GOT3 (cell line): ENCODE measurements around the gene KCNK6.

Experiments
- DNase-seq: peaks from one replicate; lab custom pipeline; 2025; ENCODE audit warnings: mixed read lengths; lab: John Stamatoyannopoulos, UW

The KCNK6 gene

DNA sequence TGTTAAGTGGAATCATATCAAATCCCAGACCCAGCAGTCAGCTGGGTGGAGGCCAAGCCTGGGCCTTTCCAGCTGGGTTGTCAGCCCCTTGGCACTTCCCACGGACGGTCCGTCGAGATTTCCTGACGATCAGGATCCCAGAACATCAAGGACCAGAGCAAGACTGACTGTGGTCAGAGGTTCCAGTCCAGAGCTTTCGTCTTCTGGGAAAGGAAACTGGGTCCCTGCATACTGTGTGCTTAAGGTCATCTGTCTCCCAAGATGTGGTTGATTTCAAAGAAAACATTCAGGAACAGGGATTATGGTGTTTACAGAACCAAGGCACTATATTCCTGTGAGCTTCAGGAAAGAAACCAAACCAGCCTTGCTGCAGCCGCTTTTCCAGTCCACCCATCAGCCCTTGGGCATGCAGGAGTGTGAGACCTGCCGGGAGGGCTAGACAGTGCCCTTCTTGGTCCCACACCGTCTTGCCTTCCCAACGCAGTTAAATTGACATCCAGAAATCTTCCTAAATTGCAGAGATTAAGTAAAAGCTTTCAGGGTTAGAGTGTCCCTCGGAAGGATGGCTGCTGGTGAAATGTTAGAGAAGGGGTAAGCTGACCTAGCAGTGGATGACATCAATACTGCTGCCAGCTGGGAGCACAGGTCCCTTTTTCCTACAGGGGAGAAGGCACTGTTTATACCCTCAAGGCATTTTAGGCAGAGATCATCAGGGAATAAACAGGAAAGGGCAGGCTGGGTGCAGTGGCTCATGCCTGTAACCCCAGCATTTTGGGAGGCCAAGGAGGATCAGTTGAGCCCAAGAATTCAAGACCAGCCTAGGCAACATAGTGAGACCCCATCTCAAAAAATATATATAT, 20.6 kb upstream of the KCNK6 start:
- no peak for DNase-seq

DNA sequence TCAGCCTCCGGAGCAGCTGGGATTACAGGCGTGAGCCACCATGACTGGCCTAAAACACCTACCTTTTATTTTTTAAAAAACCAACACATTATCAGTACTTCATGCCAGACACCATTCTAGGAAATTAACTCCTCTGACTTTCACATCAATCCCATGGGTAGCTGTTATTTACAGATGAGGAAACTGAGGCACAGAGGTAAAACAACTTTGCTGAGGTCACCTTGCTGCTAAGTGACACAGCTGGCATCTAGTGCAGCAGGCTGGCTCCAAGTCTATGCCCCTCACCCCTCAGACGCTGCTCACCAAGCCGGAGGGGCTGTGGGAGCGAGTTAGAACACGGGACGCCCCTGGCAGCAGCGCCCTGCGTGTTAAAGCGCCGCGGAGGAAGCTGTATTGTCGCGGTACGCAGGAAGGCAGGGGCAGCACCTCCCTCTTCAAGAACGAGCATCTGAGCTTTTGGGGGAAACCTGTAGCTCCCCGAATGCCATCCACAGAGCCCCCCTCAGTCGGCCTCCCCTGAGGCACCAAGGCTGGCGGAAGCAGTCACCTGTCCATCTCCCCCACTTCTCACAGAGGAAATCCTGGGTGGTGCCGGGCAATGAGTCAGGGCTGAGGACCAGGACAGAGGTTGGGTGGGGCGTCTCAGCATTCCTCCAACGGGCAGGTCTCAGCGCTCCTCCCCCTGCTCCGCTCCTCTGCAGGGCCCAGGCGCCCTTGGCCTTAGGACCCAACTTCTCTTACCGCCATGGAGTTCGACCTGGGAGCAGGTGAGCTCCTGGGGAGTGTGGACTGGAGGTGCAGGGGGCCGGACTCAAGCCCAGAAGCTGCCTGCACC, 15.9 kb upstream of the KCNK6 start, which contains the start of gene C19orf33:
Gene C19orf33, plus strand, starts transcription at position 735 of the 835 bp plus-strand sequence. Its CDS starts 11 bp downstream, at position 746.
- DNase-seq, result no peak

DNA sequence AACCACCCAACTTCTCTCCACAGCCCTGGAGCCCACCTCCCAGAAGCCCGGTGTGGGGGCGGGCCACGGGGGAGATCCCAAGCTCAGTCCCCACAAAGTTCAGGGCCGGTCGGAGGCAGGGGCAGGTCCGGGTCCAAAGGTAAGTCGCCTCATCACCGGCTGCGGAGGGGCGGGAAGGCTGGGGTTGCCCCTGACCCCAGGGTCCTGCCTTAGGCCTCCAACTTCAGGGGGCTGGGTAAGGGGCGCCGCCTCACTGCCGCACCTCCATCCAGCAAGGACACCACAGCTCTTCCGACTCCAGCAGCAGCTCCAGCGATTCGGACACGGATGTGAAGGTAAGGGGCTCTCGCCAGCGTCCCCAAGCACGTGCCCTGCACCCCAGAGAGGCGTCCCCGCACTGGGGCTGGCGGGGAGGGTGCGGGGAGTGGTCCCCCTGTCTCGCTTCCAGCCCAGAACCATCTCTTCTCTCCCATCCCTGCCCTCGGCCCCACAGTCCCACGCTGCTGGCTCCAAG, 15.2 kb upstream of the KCNK6 start:
- no peak for DNase-seq

DNA sequence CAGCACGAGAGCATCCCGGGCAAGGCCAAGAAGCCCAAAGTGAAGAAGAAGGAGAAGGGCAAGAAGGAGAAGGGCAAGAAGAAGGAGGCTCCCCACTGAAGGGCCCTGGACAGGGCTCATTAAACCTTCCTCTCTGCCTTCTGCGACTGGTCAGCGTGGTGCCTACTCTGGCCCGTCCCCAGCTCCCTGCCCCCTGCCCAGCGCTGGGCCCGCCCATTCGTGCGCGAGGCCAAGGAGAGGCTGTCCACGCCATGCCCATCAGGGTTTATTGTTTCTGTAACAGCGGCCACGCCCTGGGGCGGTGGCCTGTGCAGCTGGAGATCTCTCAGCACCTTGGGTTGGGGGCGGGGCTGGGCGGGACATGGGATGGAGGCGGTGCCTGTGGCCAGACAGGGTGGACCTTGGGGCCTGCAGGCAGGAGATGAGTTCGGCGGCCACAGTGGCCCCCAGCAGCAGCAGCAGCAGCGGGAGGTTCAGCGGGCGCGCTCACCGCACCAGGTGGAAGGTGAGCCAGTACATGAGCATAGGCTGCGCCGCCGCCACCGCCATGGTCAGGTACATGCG, 14.7 kb upstream of the KCNK6 start:
- DNase-seq, result no peak

DNA sequence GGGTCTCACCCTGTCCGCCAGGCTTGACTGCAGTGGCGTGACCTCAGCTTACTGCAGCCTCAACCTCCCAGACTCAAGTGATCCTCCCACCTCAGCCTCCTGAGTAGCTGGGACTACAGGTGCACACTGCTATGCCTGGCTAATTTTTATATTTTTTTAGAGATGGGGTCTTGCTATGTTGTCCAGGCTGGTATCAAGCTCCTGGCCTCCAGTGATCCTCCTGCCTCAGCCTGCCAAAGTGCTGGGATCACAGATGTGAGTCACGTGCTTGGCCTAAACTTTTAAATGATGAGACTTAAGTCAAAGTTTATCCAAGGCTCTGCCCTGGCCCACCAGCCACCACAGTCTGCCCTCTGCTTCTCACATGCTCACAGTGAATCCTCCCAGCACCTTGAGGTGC, 13.4 kb upstream of the KCNK6 start:
- DNase-seq, result no peak

DNA sequence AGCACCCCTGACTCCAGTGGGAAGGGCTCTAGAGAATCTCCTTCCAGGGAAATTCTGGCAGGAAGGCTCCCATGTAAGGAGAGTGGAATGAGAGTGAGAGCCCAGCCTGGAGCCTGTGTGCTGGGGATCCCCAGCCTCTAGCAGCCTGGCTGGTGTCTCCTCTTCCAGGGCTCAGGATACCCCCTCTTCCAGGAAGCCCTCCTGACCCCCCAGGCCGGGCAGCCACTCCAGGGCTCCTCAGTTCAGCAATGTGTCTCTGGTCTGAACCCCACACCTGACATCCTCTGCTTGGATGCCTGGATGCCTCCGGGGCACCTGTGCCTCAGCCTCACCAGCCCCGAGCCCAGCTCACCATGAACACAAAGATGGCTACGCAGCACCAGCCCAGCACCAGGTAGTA, 12.6 kb upstream of the KCNK6 start:
- DNase-seq, result no peak

DNA sequence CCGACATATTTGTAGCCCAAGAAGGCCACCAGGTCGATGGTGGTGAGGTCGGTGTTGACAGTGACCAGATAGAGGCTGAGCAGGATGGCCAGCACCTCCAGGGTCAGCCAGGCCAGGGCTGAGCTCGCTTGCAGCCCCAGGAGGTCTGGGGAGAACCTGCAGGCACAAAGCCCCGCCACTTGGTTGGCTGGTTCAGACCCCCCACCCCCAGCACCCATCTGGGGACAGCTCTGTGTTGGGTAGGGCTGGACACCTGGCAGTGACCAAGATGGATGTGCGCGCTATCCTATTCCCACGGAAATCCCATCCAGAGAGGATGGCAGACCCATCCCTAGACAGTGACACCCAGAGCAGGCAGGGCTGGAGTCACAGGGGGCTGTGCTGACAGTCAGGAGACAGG, 12.0 kb upstream of the KCNK6 start:
- no peak for DNase-seq

DNA sequence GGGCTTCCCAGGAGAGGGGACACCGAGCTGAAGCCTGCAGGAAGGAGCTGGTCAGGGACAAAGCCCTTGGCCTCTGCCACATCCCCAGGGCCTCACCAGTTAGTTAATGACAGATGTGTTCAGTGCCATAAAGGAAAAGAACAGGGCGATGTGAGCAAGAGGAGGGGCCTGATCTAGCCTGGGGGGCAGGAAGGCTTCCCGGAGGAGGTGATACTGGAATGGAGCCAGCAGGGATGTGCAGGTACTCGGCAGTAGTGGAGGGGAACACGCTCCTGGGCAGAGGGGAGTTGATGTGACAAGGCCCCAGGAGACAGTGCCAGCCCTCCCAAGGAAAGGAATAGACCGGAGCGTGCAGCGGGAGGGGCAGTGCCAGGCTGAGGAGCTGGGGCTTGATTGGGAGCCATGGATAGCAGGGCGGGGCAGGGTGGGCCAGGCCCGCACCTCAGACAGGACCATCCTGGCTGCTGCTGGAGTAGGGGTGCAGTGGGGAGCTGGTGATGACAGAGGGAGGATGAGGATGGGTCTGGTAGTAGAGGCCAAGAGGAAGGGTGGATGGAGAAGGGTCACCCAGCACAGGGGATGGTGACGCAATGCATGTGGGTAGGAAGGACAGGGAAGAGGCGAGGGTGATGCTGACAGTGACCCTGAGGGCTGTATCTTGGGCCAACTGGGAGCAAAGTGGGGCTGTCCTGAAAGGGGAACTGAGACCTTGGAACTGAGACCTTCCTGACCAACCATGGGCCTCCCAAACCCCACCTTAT, 11.5 kb upstream of the KCNK6 start:
- DNase-seq, result no peak

DNA sequence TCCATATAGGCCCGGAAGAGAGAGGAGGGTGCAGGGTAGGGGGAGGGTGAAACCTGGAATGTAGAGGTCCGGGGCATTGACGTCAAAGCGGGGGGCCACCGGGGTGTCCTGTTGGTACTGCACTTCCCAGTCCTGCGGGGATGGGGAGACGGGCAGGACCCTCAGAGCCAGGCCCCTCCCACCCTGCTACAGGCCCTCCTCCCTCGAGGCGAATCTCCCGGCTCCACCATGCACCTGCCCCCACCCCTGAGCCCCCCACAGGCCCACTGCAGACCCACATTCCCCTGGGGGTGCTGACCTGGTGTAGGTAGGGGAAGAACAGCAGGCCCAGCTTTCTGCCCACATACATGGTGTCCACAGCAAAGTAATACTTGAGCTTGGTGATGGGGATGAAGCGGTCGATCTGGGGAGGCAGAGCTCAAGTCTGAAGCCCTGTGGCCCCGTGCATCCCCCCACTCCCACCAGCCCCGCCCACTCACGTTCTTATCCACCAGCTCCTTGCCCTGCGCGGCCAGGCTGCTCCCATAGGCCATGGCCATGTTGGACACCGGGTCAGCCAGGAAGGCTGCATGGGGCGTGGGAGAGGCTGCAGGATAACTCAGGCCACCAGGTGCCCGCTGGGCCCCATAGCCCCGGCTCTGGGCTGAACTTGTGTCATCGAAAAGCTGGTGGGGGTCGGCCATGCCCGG, 10.6 kb upstream of the KCNK6 start:
- no peak for DNase-seq

DNA sequence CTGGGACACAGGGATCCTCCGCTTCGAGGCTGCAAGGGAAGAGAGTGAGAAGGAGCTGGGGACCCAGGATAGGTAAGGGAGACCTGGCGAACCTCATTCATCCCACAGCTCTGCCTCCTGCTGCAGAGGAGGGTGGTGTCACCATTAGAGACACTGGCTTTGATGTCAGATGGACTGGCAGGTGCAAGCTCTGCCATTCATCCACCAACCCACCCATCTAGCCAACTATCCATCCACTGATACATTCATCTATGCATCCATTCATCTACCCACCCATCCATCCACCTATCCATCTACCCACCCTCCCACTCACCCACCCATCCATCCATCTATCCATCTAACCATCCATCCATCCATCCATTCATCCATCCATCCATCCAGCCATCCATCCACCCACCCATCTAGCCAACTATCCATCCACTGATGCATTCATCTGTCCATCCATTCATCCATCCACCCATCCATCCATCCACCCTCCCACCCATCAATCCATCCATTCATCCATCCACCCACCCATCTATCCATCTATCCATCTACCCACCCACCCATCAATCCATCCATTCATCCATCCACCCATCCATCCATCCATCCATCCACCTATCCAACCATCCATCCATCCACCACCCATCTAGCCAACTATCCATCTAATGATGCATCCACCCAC, 9.9 kb upstream of the KCNK6 start:
- DNase-seq, result no peak

DNA sequence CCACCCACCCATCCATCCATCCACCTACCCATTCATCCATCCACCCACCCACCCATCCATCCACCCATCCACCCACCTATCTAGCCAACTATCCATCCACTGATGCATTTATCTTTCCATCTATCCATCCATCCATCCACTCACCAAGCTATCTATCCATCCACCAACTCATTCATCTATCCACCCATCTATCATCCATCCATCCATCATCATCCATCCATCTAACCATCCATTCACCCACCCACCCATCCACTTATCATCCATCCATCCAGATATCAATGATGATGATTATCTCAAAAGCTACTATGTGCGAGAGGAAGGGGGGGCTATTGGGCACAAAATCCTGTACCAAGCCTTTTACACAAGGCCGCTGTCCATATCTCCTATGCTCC, 9.4 kb upstream of the KCNK6 start:
- no peak for DNase-seq

DNA sequence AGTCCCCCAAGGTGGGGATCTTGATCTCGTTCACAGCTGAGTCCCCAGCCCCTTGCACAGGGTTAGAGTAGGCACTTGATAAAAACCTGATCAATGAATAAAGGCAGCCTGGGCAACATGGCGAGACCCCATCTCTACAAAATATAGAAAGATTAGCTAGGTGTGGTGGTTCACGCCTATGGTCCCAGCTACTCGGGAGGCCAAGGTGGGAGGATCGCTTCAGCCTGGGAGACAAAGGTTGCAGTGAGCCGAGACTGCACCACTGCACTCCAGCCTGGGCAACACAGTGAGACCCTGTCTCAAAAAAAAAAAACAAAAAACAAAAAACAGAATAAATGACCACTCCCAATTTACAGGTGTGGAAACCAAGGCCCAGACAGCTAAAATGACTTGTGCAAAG, 8.7 kb upstream of the KCNK6 start:
- DNase-seq, result no peak

DNA sequence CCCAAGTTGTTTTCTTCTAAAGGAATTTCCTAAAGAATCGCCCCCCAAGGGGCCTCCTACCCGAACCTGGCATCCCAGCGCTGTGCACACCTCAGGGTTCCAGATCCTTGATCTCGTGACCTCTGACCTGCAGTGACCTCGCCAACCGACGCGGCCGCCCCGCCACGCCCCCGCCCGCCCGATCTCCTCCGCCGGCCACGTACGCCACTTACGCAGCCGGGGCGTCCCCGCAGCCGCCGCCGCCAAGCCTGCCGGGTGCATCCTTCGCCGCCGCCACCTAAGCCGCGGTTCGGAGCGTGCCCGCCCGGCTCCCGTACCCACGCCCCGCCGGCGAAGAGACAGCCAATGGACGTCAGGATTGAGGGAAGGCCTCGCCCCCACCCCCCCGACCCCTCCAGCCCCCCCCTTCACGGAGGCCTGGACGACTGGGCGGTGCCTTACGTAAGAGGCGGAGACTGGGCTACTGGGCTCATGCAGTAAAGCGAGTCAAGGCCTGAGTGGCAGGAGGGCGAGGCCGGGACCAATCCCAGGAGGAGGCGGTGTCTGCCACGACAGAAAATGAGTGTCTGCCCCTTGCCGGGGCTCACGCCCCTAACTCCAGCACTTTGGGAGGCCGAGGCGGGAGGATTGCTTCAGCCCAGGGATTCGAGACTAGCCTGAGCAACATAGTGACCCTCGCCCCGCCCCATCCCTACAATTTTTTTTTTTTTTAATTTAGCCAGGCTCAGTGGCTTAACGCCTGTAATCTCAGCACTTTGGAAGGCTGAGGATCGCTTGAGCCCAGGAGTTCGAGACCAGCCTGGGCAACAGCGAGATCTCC, 3.8 kb upstream of the KCNK6 start, which contains the start of gene YIF1B:
Gene YIF1B, minus strand, starts transcription at position 291 of the 820 bp plus-strand sequence. Its CDS starts 30 bp downstream, at position 261.
- DNase-seq, result peak; percentile 88

DNA sequence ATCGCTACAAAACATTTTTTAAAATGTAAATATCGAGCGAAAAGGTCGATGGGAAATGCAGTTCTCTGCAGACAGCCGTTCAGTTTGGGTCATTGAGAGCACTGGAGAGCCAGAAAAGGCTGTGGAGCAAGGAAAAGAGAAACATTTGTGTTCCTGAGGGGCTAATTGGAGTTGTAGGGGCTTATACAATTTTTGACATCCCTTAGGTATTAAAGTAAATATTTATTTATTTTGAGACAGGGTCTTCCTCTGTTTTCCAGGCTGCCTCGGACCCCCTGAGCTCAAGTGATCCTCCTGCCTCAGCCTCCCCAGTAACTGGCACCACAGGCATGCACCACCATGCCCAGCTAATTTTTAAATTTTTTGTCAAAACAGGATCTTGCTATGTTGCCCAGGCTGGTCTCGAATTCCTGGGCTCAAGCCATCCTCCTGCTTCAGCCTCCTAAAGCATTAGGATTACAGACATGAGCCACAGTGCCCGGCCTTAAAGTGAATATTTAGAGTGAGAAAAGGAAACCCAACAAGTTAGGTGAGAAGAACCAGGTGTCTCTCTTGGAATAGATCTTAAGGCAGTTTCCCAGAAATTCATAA, 3.1 kb upstream of the KCNK6 start:
- DNase-seq, result no peak

DNA sequence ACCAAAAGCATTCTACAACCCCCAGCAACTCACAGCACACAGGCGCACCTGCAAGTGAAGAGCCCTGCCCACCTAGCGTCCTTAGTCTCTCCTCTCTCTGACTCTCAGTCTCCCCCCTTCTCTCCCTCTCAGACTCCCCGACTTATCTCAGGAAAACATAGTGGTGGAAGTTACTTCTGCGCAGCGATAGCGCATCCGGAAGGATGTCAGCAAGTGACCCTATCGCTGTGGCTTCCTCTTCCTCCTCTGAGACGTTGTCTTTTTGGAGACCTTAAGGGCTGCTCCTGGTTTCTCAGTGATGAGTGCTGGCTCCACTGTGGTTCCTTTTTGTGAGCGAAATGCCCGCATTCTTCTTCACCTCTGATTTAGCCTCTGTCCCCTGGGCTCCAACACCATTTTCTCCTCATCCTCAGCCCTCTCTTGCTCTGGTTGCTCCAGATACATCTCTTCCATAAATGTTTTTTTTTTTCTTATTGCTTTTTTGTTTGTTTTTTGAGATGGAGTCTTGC, 2.5 kb upstream of the KCNK6 start:
- no peak for DNase-seq

DNA sequence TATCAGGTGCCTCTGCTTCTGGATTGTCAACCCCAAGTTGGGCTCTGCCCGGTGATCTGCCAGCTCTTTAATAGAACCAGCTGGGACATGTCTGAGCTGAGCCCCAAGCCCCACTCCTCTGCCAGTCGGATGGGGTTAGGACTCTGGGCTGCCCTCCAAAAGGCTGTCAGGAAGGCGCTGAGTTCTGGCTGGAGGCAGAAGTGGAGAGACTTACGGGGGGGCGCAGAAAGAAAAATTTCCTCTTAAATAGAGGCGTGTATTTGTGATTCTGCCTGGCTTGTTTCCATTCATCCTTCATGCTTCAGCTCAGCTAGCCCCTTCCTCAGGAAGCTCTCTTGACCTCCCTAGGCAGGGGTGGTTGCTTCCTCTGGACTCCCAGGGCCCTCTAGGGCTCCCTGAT, 985 bp upstream of the KCNK6 start:
- DNase-seq, result no peak

DNA sequence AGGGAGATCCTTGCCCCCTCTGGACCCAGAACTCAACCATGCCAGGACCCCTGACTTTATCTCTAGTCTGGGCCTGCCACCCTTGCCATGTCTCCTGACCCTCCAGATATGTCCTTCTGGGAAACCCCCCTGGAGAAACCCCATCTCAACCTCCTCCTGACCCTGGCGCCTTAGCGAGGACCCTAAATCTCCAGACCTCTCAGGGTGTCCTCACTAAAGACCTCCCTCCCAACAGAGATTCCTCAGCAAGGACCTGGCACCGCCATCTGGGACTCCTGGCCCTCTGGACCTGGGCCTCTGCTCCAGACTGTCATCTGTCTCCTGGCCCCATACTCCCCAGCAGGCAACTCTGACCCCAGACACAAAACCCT, 1.3 kb downstream of the KCNK6 start:
- DNase-seq, result no peak

DNA sequence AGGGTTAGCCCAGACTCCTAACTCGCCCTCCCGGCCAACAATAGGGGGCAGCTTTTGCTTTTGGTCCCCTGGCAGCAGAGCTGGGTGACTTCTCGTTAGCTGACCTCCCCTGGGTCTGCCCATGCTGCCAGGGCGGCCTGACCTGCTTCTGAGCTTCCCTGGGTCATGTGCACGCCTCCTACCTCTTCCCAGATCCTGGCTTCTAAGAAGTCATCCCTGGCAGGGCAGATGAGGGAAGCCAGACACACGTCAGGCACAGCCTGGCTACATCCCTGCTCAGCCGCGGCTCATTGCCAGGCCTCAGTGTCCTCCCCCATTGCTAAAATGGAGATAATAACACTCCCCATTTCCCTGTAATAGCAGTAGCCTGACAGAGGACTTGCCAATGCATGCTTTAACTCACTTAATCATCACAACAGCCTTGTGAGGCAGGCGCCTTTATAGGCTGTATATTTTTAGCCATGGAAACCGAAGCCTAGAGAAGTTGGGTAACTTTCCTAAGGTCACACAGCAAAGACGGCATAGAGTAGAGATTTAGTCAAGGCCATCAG, 2.1 kb downstream of the KCNK6 start:
- no peak for DNase-seq

DNA sequence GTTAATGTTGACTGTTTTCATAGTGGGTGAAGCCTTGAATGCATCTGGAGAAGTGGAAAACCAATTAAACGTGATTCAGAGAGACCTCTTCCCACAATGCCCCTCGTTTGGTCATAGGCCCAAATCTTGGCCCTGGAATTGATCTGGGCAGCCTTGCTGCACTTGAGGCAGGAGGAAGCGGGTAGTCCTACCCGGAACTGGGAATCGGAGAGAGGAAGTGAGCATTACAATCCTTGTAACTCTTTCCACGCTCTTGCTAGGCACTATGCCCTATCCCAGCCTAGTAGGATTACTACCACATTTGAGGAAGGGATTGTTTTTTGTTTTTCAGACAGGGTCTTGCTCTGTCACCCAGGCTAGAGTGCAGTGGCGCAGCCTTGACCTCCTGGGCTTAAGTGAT, 3.6 kb downstream of the KCNK6 start:
- no peak for DNase-seq
